ENCODE measurements around the gene PCDH19.

DNA sequence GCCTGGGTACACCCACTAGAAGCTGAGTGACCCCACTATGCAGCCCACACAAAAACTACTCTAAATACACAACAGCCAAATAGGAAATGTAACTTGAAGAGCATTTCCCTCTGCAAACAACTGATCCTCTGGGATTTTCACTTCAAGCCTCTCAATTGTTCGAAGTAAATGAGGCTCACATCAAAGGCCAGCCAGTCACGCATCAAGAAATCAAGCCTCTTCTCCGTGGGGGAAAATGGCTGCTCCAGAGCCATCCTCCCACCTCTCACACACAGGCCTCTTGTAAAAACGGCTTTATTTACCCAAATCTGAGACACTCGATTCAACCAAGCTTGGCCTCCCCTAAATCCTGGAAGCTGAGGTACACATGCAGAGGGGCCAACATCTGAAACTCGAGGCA is 14.3 kb downstream of the PCDH19 start:
- TF ChIP-seq, protein P1, sequence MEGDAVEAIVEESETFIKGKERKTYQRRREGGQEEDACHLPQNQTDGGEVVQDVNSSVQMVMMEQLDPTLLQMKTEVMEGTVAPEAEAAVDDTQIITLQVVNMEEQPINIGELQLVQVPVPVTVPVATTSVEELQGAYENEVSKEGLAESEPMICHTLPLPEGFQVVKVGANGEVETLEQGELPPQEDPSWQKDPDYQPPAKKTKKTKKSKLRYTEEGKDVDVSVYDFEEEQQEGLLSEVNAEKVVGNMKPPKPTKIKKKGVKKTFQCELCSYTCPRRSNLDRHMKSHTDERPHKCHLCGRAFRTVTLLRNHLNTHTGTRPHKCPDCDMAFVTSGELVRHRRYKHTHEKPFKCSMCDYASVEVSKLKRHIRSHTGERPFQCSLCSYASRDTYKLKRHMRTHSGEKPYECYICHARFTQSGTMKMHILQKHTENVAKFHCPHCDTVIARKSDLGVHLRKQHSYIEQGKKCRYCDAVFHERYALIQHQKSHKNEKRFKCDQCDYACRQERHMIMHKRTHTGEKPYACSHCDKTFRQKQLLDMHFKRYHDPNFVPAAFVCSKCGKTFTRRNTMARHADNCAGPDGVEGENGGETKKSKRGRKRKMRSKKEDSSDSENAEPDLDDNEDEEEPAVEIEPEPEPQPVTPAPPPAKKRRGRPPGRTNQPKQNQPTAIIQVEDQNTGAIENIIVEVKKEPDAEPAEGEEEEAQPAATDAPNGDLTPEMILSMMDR (IDR thresholded peaks at IDR 0.05): no peak
- TF ChIP-seq POLR2A (IDR thresholded peaks at IDR 0.05): no peak

All from adrenal gland (tissue), 5 donors.